ENCODE measurements around the gene NMRK2. TPM values are rescaled to one million over a fixed set of nuclear protein-coding genes. Genes with fewer than 3 reads are reported as not detected.

NMRK2 gene
- total RNA-seq, 4 donors from 2014 or later: 0.67 TPM; not detected in 3

- TF ChIP-seq POLR2A (IDR thresholded peaks at IDR 0.05) (no peak), CTCF (IDR thresholded peaks at IDR 0.05) (no peak)
- H3K4me1 ChIP-seq: peaks cover 0 to 11% of the 10 kb centered on the region in 2 donors
Observed at GRCh38 chr19:3979674-3980352, 46.9 kb downstream of the NMRK2 start.

GRCh38 chr19:3980353-3981251 lies 47.7 kb downstream of the NMRK2 start:
- intact Hi-C loops (cut with DNase I; ENCODE audit: low total_unique reads): loop anchor here (10.0 kb wide), 1 partner anchor 224 kb away; no protein-coding TSS in a partner anchor
- Histone ChIP-seq H3K9me3 (no peaks in the 10 kb centered on the region), H3K27ac (no peak overlapping the region), H3K27me3 (no peaks in the 10 kb centered on the region), H3K4me3 (no peak overlapping the region), H3K36me3 (no peaks in the 10 kb centered on the region), H3K4me1 (peaks cover 0 to 11% of the 10 kb centered on the region in 2 donors)
- DNase-seq: no peak
- no peak for TF ChIP-seq CTCF (IDR thresholded peaks at IDR 0.05)
- no peak for TF ChIP-seq POLR2A (IDR thresholded peaks at IDR 0.05)

More at GRCh38 chr19:3979674-3980352, 46.9 kb downstream of the NMRK2 start:
- Histone ChIP-seq H3K36me3 (no peaks in the 10 kb centered on the region), H3K27ac (no peak overlapping the region), H3K9me3 (no peaks in the 10 kb centered on the region), H3K27me3 (no peaks in the 10 kb centered on the region), H3K4me3 (no peak overlapping the region)
- DNase-seq: no peak
- intact Hi-C loops (cut with DNase I; ENCODE audit: low total_unique reads): loop anchor here (10.0 kb wide), 1 partner anchor 225 kb away; no protein-coding TSS in a partner anchor

GRCh38 chr19:3981373-3981735 lies 48.5 kb downstream of the NMRK2 start:
- intact Hi-C loops (cut with DNase I; ENCODE audit: low total_unique reads): loop anchor here (10.0 kb wide), 1 partner anchor 223 kb away; no protein-coding TSS in a partner anchor
- Histone ChIP-seq H3K27me3 (no peaks in the 10 kb centered on the region), H3K27ac (no peak overlapping the region), H3K9me3 (no peaks in the 10 kb centered on the region), H3K36me3 (no peaks in the 10 kb centered on the region), H3K4me3 (no peak overlapping the region), H3K4me1 (peaks cover 0 to 11% of the 10 kb centered on the region in 2 donors)
- DNase-seq: no peak
- TF ChIP-seq CTCF (IDR thresholded peaks at IDR 0.05) (no peak), POLR2A (IDR thresholded peaks at IDR 0.05) (no peak)

GRCh38 chr19:3981736-3982681 lies 49.1 kb downstream of the NMRK2 start:
- H3K27me3 ChIP-seq: no peaks in the 10 kb centered on the region
- no peak for DNase-seq
- no peaks in the 10 kb centered on the region for H3K36me3 ChIP-seq
- intact Hi-C loops (cut with DNase I; ENCODE audit: low total_unique reads): loop anchor here (10.0 kb wide), 1 partner anchor 223 kb away; no protein-coding TSS in a partner anchor
- TF ChIP-seq CTCF (IDR thresholded peaks at IDR 0.05): no peak
- TF ChIP-seq POLR2A (IDR thresholded peaks at IDR 0.05): no peak
- H3K4me3 ChIP-seq: no peak overlapping the region
- peaks cover 0 to 11% of the 10 kb centered on the region in 2 donors for H3K4me1 ChIP-seq
- no peaks in the 10 kb centered on the region for H3K9me3 ChIP-seq
- no peak overlapping the region for H3K27ac ChIP-seq

Data from uterus (tissue), 4 donors.